WTC11 (cell line): ENCODE results near the gene AMIGO1. TPM values are rescaled to one million over a fixed set of nuclear protein-coding genes. Genes with fewer than 3 reads are reported as not detected.

Experiments
- ATAC-seq: fragments of 200-7000 bp; cut with Tn5 transposase; 2 replicates; pipeline ENCODE4 v1.10.0; 2021; ENCODE audit warnings: mild to moderate bottlenecking, moderate library complexity
- CTCF ChIA-PET: fragments of 300-600 bp; sonication (Branson Sonifier 250); formaldehyde crosslinking; loops from one replicate; lab custom pipeline; 2021; ENCODE audit warnings: antibody characterized with exemption; lab: Charles Lee
- POLR2A ChIA-PET: fragments of 350-600 bp; sonication (Branson Sonifier 250); formaldehyde crosslinking; loops from one replicate; lab custom pipeline; 2021; ENCODE audit warnings: antibody characterized with exemption; lab: Charles Lee
- DNase-seq: peaks from one replicate; pipeline ENCODE4 v3.0.0; 2021; ENCODE audit warnings: low spot score
- H3K27ac Mint-ChIP-seq: 2 replicates; pipeline ENCODE4 v1.8.0; 2021; ENCODE audit warnings: mixed read lengths
- H3K27me3 Mint-ChIP-seq: 2 replicates; pipeline ENCODE4 v1.8.0; 2021; ENCODE audit warnings: low read depth, mild to moderate bottlenecking, moderate library complexity, mixed read lengths
- H3K36me3 Mint-ChIP-seq: 2 replicates; pipeline ENCODE4 v1.8.0; 2021; ENCODE audit warnings: mixed read lengths
- H3K4me1 Mint-ChIP-seq: 2 replicates; pipeline ENCODE4 v1.8.0; 2022; ENCODE audit warnings: mixed read lengths
- H3K4me3 Mint-ChIP-seq: 2 replicates; pipeline ENCODE4 v1.8.0; 2021; ENCODE audit warnings: mild to moderate bottlenecking, moderate library complexity, mixed read lengths
- H3K9me3 Mint-ChIP-seq: 2 replicates; pipeline ENCODE4 v1.8.0; 2021; ENCODE audit warnings: mixed read lengths
- AR ChIP-seq: fragments of 250-450 bp; sonication (Bioruptor Pico); IDR thresholded peaks from 2 replicates; pipeline ENCODE4 v1.9.0; 2021; ENCODE audit warnings: mild to moderate bottlenecking
- ATF1 ChIP-seq: sonication (generic); formaldehyde crosslinking; IDR thresholded peaks from 2 replicates; pipeline ENCODE4 v1.8.1; 2023; ENCODE audit warnings: mild to moderate bottlenecking, moderate library complexity, missing genetic modification reagents
- E2F1 ChIP-seq: sonication (generic); formaldehyde crosslinking; IDR thresholded peaks from 2 replicates; pipeline ENCODE4 v1.8.0; 2022; ENCODE audit warnings: mild to moderate bottlenecking, missing genetic modification reagents
- EMX1 ChIP-seq: fragments of 250-450 bp; sonication (Bioruptor Pico); IDR thresholded peaks from 2 replicates; pipeline ENCODE4 v1.8.0; 2021; ENCODE audit warnings: mild to moderate bottlenecking
- FOXJ3 ChIP-seq: sonication (generic); formaldehyde crosslinking; IDR thresholded peaks from 2 replicates; pipeline ENCODE4 v1.9.0; 2021; ENCODE audit warnings: missing genetic modification reagents, mild to moderate bottlenecking, borderline replicate concordance
- FOXP1 ChIP-seq: sonication (generic); formaldehyde crosslinking; IDR thresholded peaks from 2 replicates; pipeline ENCODE4 v1.8.0; 2022; ENCODE audit warnings: missing genetic modification reagents, mild to moderate bottlenecking, moderate library complexity, borderline replicate concordance
- FOXP4 ChIP-seq: sonication (generic); formaldehyde crosslinking; IDR thresholded peaks from 2 replicates; pipeline ENCODE4 v1.8.0; 2022; ENCODE audit warnings: mild to moderate bottlenecking, missing genetic modification reagents
- GTF2I ChIP-seq: fragments of 250-450 bp; sonication (Bioruptor Pico); conservative IDR thresholded peaks from 2 replicates; pipeline ENCODE4 v1.4.0; 2021; ENCODE audit warnings: mild to moderate bottlenecking
- IRF1 ChIP-seq: sonication (generic); formaldehyde crosslinking; IDR thresholded peaks from 2 replicates; pipeline ENCODE4 v1.8.0; 2023; ENCODE audit warnings: missing genetic modification reagents
- MYBL2 ChIP-seq: sonication (generic); formaldehyde crosslinking; IDR thresholded peaks from 2 replicates; pipeline ENCODE4 v1.8.1; 2023; ENCODE audit warnings: mild to moderate bottlenecking, moderate library complexity, missing genetic modification reagents
- NFYB ChIP-seq: sonication (generic); formaldehyde crosslinking; conservative IDR thresholded peaks from 2 replicates; pipeline ENCODE4 v1.8.0; 2022; ENCODE audit warnings: low read depth, missing genetic modification reagents
- RORB ChIP-seq: fragments of 250-450 bp; sonication (Bioruptor Pico); IDR thresholded peaks from 2 replicates; pipeline ENCODE4 v1.9.0; 2021; ENCODE audit warnings: mild to moderate bottlenecking
- SMAD4 ChIP-seq: sonication (generic); formaldehyde crosslinking; IDR thresholded peaks from 2 replicates; pipeline ENCODE4 v1.8.0; 2022; ENCODE audit warnings: mild to moderate bottlenecking, missing genetic modification reagents
- SP1 ChIP-seq: sonication (generic); formaldehyde crosslinking; conservative IDR thresholded peaks from 2 replicates; pipeline ENCODE4 v1.8.1; 2022; ENCODE audit warnings: missing genetic modification reagents
- STAT6 ChIP-seq: sonication (generic); formaldehyde crosslinking; conservative IDR thresholded peaks from 2 replicates; pipeline ENCODE4 v1.8.1; 2023; ENCODE audit warnings: mild to moderate bottlenecking, low read depth, missing genetic modification reagents, moderate library complexity
- TEAD1 ChIP-seq: sonication (generic); formaldehyde crosslinking; IDR thresholded peaks from 2 replicates; pipeline ENCODE4 v1.8.0; 2022; ENCODE audit warnings: mild to moderate bottlenecking, missing genetic modification reagents
- TEAD4 ChIP-seq: sonication (generic); formaldehyde crosslinking; IDR thresholded peaks from 2 replicates; pipeline ENCODE4 v1.8.0; 2022; ENCODE audit warnings: mild to moderate bottlenecking, missing genetic modification reagents
- ZNF512 ChIP-seq: sonication (generic); formaldehyde crosslinking; IDR thresholded peaks from 2 replicates; pipeline ENCODE4 v1.8.1; 2022; ENCODE audit warnings: missing genetic modification reagents, borderline replicate concordance
- ZNF671 ChIP-seq: fragments of 250-450 bp; sonication (Bioruptor Pico); IDR thresholded peaks from 2 replicates; pipeline ENCODE4 v1.8.0; 2021; ENCODE audit warnings: mild to moderate bottlenecking
- total RNA-seq: library from RNA; stranded (reverse); gene quantifications from 3 replicates; pipeline ENCODE4 v1.2.3, GENCODE V29; 2021

Gene AMIGO1
- total RNA-seq, 1 experiment from 2014 or later = 2.4 TPM

GRCh38 chr1:109514846-109515245 lies 5.3 kb upstream of the AMIGO1 start:
- H3K36me3 Mint-ChIP-seq = no peaks in the 10 kb centered on the region
- no peak overlapping the region for H3K27ac Mint-ChIP-seq
- CTCF ChIA-PET = interaction anchor here (0.7 to 5.6 kb wide), 4 partner anchors 16 to 470 kb away, joined by 3 to 56 read pairs (median 14); partner anchors contain the start of genes AHCYL1 and CYB561D1
- DNase-seq = no peak
- peaks cover 32% of the 10 kb centered on the region for H3K27me3 Mint-ChIP-seq
- TF ChIP-seq TEAD4 (CRISPR knock-in tag) = no peak
- no peak overlapping the region for H3K4me3 Mint-ChIP-seq
- peaks cover 9% of the 10 kb centered on the region for H3K4me1 Mint-ChIP-seq
- H3K9me3 Mint-ChIP-seq = no peaks in the 10 kb centered on the region
- POLR2A ChIA-PET = interaction anchor here (0.5 kb wide), 1 partner anchor 63 kb away, joined by 3 read pairs; no protein-coding TSS in a partner anchor
- ATAC-seq = no peak

GRCh38 chr1:109513110-109513710 lies 3.7 kb upstream of the AMIGO1 start:
- TF ChIP-seq IRF1 (CRISPR knock-in tag) (no peak), NFYB (CRISPR knock-in tag) (no peak), TEAD1 (no peak), EMX1 (CRISPR knock-in tag) (no peak), E2F1 (CRISPR knock-in tag) (no peak), GTF2I (CRISPR knock-in tag) (no peak), FOXP4 (CRISPR knock-in tag) (no peak), FOXJ3 (CRISPR knock-in tag) (no peak), ATF1 (no peak), SP1 (no peak), ZNF671 (CRISPR knock-in tag) (no peak), AR (CRISPR knock-in tag) (no peak), STAT6 (CRISPR knock-in tag) (no peak), RORB (CRISPR knock-in tag) (no peak), SMAD4 (no peak), FOXP1 (CRISPR knock-in tag) (no peak), ZNF512 (CRISPR knock-in tag) (no peak), MYBL2 (no peak)
- ATAC-seq (no peak), DNase-seq (no peak)
- H3K4me1 Mint-ChIP-seq = peaks cover 16% of the 10 kb centered on the region
- peaks cover 45% of the 10 kb centered on the region for H3K27me3 Mint-ChIP-seq
- no peaks in the 10 kb centered on the region for H3K36me3 Mint-ChIP-seq
- no peaks in the 10 kb centered on the region for H3K9me3 Mint-ChIP-seq
- H3K27ac Mint-ChIP-seq = no peak overlapping the region
- CTCF ChIA-PET = interaction anchor here (0.6 to 5.6 kb wide), 7 partner anchors 11 to 127 kb away, joined by 4 to 56 read pairs (median 5); partner anchors contain the start of gene CYB561D1
- no peak overlapping the region for H3K4me3 Mint-ChIP-seq
- POLR2A ChIA-PET = no interaction called here
